Neural cell (in vitro differentiated cells): Measurements from ENCODE around the gene IL1RL2. TPM values are rescaled to one million over a fixed set of nuclear protein-coding genes. Genes with fewer than 3 reads are reported as not detected.

Source experiments
- H2AFZ ChIP-seq: fragments of 200-600, 300-800 bp; sonication (generic), shearing (Covaris generic); 2 replicates; pipeline ENCODE4 v1.6.0; 2014; ENCODE audit warnings: low read depth, mild to moderate bottlenecking, antibody characterized with exemption, low read length, moderate library complexity
- H3F3A ChIP-seq: fragments of 200-600 bp; shearing (Covaris generic); 2 replicates; pipeline ENCODE4 v1.6.1; 2016; ENCODE audit warnings: mild to moderate bottlenecking, moderate library complexity, mixed read lengths, antibody characterized with exemption, low read length; ENCODE audit not compliant: insufficient read depth, poor library complexity, severe bottlenecking
- H3K27ac ChIP-seq: fragments of 200-600, 300-800 bp; sonication (generic), shearing (Covaris generic); 2 replicates; pipeline ENCODE4 v1.5.1; 2014; ENCODE audit warnings: mild to moderate bottlenecking, low read length, moderate library complexity
- H3K27me3 ChIP-seq: fragments of 300-800, 200-600 bp; sonication (generic), shearing (Covaris generic); 2 replicates; pipeline ENCODE4 v1.6.0; 2014; ENCODE audit warnings: mild to moderate bottlenecking, low read depth, low read length, moderate library complexity; ENCODE audit not compliant: insufficient read depth
- H3K36me3 ChIP-seq: fragments of 300-800, 200-600 bp; sonication (generic), shearing (Covaris generic); 2 replicates; pipeline ENCODE4 v1.5.1; 2014; ENCODE audit warnings: mild to moderate bottlenecking, antibody characterized with exemption, low read length, moderate library complexity; ENCODE audit not compliant: insufficient read depth
- H3K4me2 ChIP-seq: fragments of 300-800, 200-600 bp; sonication (generic), shearing (Covaris generic); 2 replicates; pipeline ENCODE4 v1.6.0; 2014; ENCODE audit warnings: mild to moderate bottlenecking, low read length
- H3K4me3 ChIP-seq: fragments of 300-800, 200-600 bp; sonication (generic), shearing (Covaris generic); 2 replicates; pipeline ENCODE4 v1.5.1; 2014; ENCODE audit warnings: mild to moderate bottlenecking, low read length, moderate library complexity
- H3K79me2 ChIP-seq: fragments of 200-600 bp; shearing (Covaris generic); replicated peaks from 2 replicates; pipeline ENCODE4 v1.6.0; 2014; ENCODE audit warnings: mild to moderate bottlenecking, low read length, moderate library complexity; ENCODE audit not compliant: insufficient read depth
- H3K9ac ChIP-seq: fragments of 300-800, 200-600 bp; sonication (generic), shearing (Covaris generic); 2 replicates; pipeline ENCODE4 v1.6.1; 2016; ENCODE audit warnings: mild to moderate bottlenecking, low read length, mixed read lengths
- H3K9me2 ChIP-seq: fragments of 200-600 bp; shearing (Covaris generic); 2 replicates; pipeline ENCODE4 v1.6.1; 2016; ENCODE audit warnings: mild to moderate bottlenecking, low read length, mixed read lengths; ENCODE audit not compliant: insufficient read depth
- H3K9me3 ChIP-seq: fragments of 200-600, 300-800 bp; sonication (generic), shearing (Covaris generic); 2 replicates; pipeline ENCODE4 v1.6.1; 2016; ENCODE audit warnings: mild to moderate bottlenecking, mixed run types, low read length, moderate library complexity, mixed read lengths
- H4K20me1 ChIP-seq: fragments of 200-600 bp; shearing (Covaris generic); 2 replicates; pipeline ENCODE4 v1.6.1; 2016; ENCODE audit warnings: mild to moderate bottlenecking, mixed run types; ENCODE audit not compliant: insufficient read depth
- EP300 ChIP-seq: fragments of 450-650 bp; conservative IDR thresholded peaks from 2 replicates; pipeline ENCODE4 v1.6.1; 2014; ENCODE audit warnings: antibody characterized with exemption, mild to moderate bottlenecking, moderate library complexity; ENCODE audit not compliant: poor library complexity, severe bottlenecking
- EZH2 ChIP-seq: fragments of 200-600, 300-800 bp; shearing (Covaris generic), sonication (generic); IDR thresholded peaks from 2 replicates; pipeline ENCODE4 v1.6.1; 2014; ENCODE audit warnings: antibody characterized with exemption, low read length, borderline replicate concordance, mild to moderate bottlenecking; ENCODE audit not compliant: insufficient read depth, poor library complexity, severe bottlenecking
- MXI1 ChIP-seq: fragments of 450-650 bp; conservative IDR thresholded peaks from 2 replicates; pipeline ENCODE4 v1.6.1; 2014; ENCODE audit warnings: antibody characterized with exemption, mild to moderate bottlenecking; ENCODE audit not compliant: poor library complexity, severe bottlenecking
- POLR2AphosphoS5 ChIP-seq: IDR thresholded peaks from 2 replicates; pipeline ENCODE4 v1.6.1; 2012
- RAD21 ChIP-seq: fragments of 450-650 bp; conservative IDR thresholded peaks from 2 replicates; pipeline ENCODE4 v1.6.1; 2014; ENCODE audit warnings: antibody characterized with exemption, mild to moderate bottlenecking, moderate library complexity
- SMC3 ChIP-seq: fragments of 450-650 bp; conservative IDR thresholded peaks from 2 replicates; pipeline ENCODE4 v1.6.1; 2014; ENCODE audit warnings: antibody characterized with exemption, mild to moderate bottlenecking, moderate library complexity; ENCODE audit not compliant: poor library complexity
- TAF1 ChIP-seq: IDR thresholded peaks from 2 replicates; pipeline ENCODE4 v1.6.1; 2012; ENCODE audit warnings: low read depth
- polyA plus RNA-seq: library from polyadenylated mRNA; depleted of rRNA; stranded (reverse); fragments of >200 nt; gene quantifications from 2 replicates; pipeline ENCODE4 v1.2.3, GENCODE V29; 2014
- TF ChIP-seq, protein P1 (sequence below): fragments of 450-650 bp; IDR thresholded peaks from 2 replicates; pipeline ENCODE4 v1.5.1; 2014; ENCODE audit warnings: antibody characterized with exemption, mild to moderate bottlenecking, moderate library complexity; ENCODE audit not compliant: poor library complexity, severe bottlenecking
- TF ChIP-seq, protein P2 (sequence below): IDR thresholded peaks from 2 replicates; pipeline ENCODE4 v1.6.1; 2012; ENCODE audit warnings: borderline replicate concordance

IL1RL2 gene
- polyA plus RNA-seq, 1 donor from 2014 or later, result not detected

DNA sequence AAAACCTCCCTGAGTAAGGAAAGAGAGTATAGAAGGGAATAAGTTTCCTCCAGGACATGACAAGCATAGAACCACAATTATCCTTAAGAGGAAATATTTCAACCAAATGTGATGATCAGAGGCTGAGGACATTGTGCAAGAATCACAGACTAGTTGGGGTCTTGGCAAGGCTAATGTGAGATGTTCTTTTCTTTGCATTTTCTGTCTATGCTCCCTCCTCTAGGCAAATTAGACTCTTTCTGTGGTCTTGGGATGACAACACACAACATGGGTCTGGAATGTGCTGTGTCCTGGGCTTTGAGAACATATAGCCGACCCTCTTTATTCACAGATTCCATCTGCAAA lies 92.5 kb downstream of the IL1RL2 start:
- H4K20me1 ChIP-seq, result no peaks in the 10 kb centered on the region
- no peaks in the 10 kb centered on the region for H3K9me2 ChIP-seq
- no peaks in the 10 kb centered on the region for H3K79me2 ChIP-seq
- no peaks in the 10 kb centered on the region for H3F3A ChIP-seq
- TF ChIP-seq EZH2, result no peak
- TF ChIP-seq MXI1, result no peak
- no peaks in the 10 kb centered on the region for H3K27me3 ChIP-seq
- no peak overlapping the region for H3K4me3 ChIP-seq
- no peak overlapping the region for H2AFZ ChIP-seq
- no peak overlapping the region for H3K4me2 ChIP-seq
- no peak overlapping the region for H3K9ac ChIP-seq
- no peak overlapping the region for H3K27ac ChIP-seq
- no peaks in the 10 kb centered on the region for H3K9me3 ChIP-seq
- no peaks in the 10 kb centered on the region for H3K36me3 ChIP-seq

DNA sequence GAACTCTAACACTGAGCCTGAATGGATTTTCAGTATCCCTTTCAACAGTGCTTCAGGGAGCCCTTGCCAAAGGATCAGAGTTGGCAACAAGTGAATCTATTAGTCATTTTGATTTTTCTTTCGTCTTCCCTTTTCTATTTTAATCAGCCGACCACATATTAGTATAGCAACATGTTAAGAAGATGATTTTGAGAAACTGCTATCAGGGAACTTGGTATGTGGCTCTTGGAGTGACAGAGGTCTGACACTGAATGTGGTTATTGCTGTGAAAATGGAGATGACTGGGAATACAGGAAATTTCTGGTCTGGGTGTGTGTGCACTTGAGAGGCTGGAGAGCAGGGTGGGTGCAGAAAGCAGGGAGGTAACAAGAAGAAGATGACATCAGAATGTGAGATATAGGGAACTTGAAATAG lies 95.9 kb downstream of the IL1RL2 start:
- no peaks in the 10 kb centered on the region for H4K20me1 ChIP-seq

DNA sequence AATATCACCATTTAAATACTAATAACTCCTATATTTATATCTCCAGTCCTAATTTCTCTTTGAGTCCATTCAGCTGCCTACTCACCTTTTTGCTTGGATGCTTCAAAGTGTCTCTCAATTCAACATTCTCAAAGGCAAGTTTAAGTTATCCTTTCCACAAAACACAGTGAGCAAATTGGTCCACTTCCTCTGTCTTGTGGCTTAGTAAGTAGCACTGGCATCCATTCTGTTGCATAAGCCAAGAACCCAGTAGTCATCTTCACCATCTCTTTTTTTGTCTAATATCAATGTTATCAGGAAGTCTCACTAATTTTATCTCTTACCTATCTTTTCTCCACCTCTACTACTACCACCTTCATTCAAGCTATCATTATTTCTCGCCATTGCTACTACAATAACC lies 97.2 kb downstream of the IL1RL2 start:
- no peaks in the 10 kb centered on the region for H3F3A ChIP-seq
- no peaks in the 10 kb centered on the region for H4K20me1 ChIP-seq
- H3K4me3 ChIP-seq, result no peak overlapping the region
- H3K9me3 ChIP-seq, result no peaks in the 10 kb centered on the region
- no peaks in the 10 kb centered on the region for H3K9me2 ChIP-seq
- no peaks in the 10 kb centered on the region for H3K36me3 ChIP-seq
- H3K27ac ChIP-seq, result no peak overlapping the region
- H3K4me2 ChIP-seq, result no peak overlapping the region
- no peaks in the 10 kb centered on the region for H3K79me2 ChIP-seq
- no peak overlapping the region for H3K9ac ChIP-seq
- no peak overlapping the region for H2AFZ ChIP-seq
- no peaks in the 10 kb centered on the region for H3K27me3 ChIP-seq
- TF ChIP-seq MXI1, result no peak
- no peak for TF ChIP-seq RAD21
- TF ChIP-seq, protein P1, sequence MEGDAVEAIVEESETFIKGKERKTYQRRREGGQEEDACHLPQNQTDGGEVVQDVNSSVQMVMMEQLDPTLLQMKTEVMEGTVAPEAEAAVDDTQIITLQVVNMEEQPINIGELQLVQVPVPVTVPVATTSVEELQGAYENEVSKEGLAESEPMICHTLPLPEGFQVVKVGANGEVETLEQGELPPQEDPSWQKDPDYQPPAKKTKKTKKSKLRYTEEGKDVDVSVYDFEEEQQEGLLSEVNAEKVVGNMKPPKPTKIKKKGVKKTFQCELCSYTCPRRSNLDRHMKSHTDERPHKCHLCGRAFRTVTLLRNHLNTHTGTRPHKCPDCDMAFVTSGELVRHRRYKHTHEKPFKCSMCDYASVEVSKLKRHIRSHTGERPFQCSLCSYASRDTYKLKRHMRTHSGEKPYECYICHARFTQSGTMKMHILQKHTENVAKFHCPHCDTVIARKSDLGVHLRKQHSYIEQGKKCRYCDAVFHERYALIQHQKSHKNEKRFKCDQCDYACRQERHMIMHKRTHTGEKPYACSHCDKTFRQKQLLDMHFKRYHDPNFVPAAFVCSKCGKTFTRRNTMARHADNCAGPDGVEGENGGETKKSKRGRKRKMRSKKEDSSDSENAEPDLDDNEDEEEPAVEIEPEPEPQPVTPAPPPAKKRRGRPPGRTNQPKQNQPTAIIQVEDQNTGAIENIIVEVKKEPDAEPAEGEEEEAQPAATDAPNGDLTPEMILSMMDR, result no peak
- no peak for TF ChIP-seq TAF1
- TF ChIP-seq EZH2, result no peak
- TF ChIP-seq SMC3, result no peak
- TF ChIP-seq POLR2AphosphoS5, result no peak
- TF ChIP-seq EP300, result no peak

More for the DNA sequence above, 95.9 kb downstream of the IL1RL2 start:
- TF ChIP-seq, protein P2, sequence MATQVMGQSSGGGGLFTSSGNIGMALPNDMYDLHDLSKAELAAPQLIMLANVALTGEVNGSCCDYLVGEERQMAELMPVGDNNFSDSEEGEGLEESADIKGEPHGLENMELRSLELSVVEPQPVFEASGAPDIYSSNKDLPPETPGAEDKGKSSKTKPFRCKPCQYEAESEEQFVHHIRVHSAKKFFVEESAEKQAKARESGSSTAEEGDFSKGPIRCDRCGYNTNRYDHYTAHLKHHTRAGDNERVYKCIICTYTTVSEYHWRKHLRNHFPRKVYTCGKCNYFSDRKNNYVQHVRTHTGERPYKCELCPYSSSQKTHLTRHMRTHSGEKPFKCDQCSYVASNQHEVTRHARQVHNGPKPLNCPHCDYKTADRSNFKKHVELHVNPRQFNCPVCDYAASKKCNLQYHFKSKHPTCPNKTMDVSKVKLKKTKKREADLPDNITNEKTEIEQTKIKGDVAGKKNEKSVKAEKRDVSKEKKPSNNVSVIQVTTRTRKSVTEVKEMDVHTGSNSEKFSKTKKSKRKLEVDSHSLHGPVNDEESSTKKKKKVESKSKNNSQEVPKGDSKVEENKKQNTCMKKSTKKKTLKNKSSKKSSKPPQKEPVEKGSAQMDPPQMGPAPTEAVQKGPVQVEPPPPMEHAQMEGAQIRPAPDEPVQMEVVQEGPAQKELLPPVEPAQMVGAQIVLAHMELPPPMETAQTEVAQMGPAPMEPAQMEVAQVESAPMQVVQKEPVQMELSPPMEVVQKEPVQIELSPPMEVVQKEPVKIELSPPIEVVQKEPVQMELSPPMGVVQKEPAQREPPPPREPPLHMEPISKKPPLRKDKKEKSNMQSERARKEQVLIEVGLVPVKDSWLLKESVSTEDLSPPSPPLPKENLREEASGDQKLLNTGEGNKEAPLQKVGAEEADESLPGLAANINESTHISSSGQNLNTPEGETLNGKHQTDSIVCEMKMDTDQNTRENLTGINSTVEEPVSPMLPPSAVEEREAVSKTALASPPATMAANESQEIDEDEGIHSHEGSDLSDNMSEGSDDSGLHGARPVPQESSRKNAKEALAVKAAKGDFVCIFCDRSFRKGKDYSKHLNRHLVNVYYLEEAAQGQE, result no peak
- TF ChIP-seq EZH2, result no peak
- TF ChIP-seq, protein P1, result no peak
- no peak for TF ChIP-seq POLR2AphosphoS5
- no peak for TF ChIP-seq MXI1
- no peak for TF ChIP-seq TAF1
- Histone ChIP-seq H3K9me3 (no peaks in the 10 kb centered on the region), H3K36me3 (no peaks in the 10 kb centered on the region), H3F3A (no peaks in the 10 kb centered on the region), H3K4me3 (no peak overlapping the region), H3K27me3 (no peaks in the 10 kb centered on the region), H3K9ac (no peak overlapping the region), H3K27ac (no peak overlapping the region), H3K79me2 (no peaks in the 10 kb centered on the region), H3K4me2 (no peak overlapping the region), H2AFZ (no peak overlapping the region), H3K9me2 (no peaks in the 10 kb centered on the region)
